CD14-positive monocyte (primary cell): ENCODE results near the gene ACER2. TPM values are rescaled to one million over a fixed set of nuclear protein-coding genes. Genes with fewer than 3 reads are reported as not detected.

Source experiments
- DNase-seq, 3 donors: peaks; one replicate each; pipeline ENCODE4 v3.0.0-alpha.2; 2011 to 2022
- H2AFZ ChIP-seq: 2 replicates; pipeline ENCODE4 v1.6.0; 2012; ENCODE audit warnings: mild to moderate bottlenecking, low read depth, low read length, inconsistent platforms; ENCODE audit not compliant: insufficient read depth, poor library complexity, severe bottlenecking
- H3K27ac ChIP-seq, 2 donors: 1 replicate in 1 of 2; 2 replicates in 1 of 2; pipeline ENCODE4 v1.5.1; 2012 to 2013; ENCODE audit warnings: low read length in 2 of 2, control low read depth in 1 of 2, inconsistent platforms in 1 of 2, low read depth in 1 of 2, mild to moderate bottlenecking in 1 of 2
- H3K27me3 ChIP-seq, 2 donors: one replicate each; pipeline versions ENCODE4 v1.6.0 to v1.6.1; 2011 to 2013; ENCODE audit warnings: low read length in 2 of 2; ENCODE audit not compliant: control insufficient read depth in 2 of 2, insufficient read depth in 2 of 2
- H3K36me3 ChIP-seq, 2 donors: replicated peaks in 1 of 2; 1 replicate in 1 of 2; 2 replicates in 1 of 2; pipeline versions ENCODE4 v1.5.1 to v1.6.1; 2012 to 2013; ENCODE audit warnings: low read length in 2 of 2, control low read depth in 1 of 2, inconsistent platforms in 1 of 2, mild to moderate bottlenecking in 1 of 2; ENCODE audit not compliant: insufficient read depth in 2 of 2, control insufficient read depth in 1 of 2
- H3K4me1 ChIP-seq, 2 donors: 1 replicate in 1 of 2; 2 replicates in 1 of 2; pipeline versions ENCODE4 v1.5.1 to v1.6.1; 2012 to 2013; ENCODE audit warnings: low read length in 2 of 2, control low read depth in 1 of 2, inconsistent platforms in 1 of 2, mild to moderate bottlenecking in 1 of 2, moderate library complexity in 1 of 2; ENCODE audit not compliant: insufficient read depth in 2 of 2, control insufficient read depth in 1 of 2
- H3K4me2 ChIP-seq: replicated peaks from 2 replicates; pipeline ENCODE3; 2012; ENCODE audit warnings: low read length, moderate library complexity, mild to moderate bottlenecking; ENCODE audit not compliant: poor library complexity, severe bottlenecking; ENCODE audit errors: extremely low read depth
- H3K4me3 ChIP-seq, 3 experiments: fragments of 200-600 bp in 1 of 3; sonication (generic) in 1 of 3; replicated peaks in 1 of 3; 1 replicate in 2 of 3; 2 replicates in 1 of 3; pipeline ENCODE4 v1.5.1; 2011 to 2013; ENCODE audit warnings: low read length in 3 of 3, mild to moderate bottlenecking in 3 of 3, control low read depth in 2 of 3, low read depth in 2 of 3, inconsistent platforms in 1 of 3, moderate library complexity in 1 of 3
- H3K79me2 ChIP-seq: 2 replicates; pipeline ENCODE4 v1.6.0; 2012; ENCODE audit warnings: mild to moderate bottlenecking, control low read depth, inconsistent platforms, low read length, moderate library complexity; ENCODE audit not compliant: insufficient read depth
- H3K9ac ChIP-seq: 2 replicates; pipeline ENCODE4 v1.6.0; 2017; ENCODE audit warnings: low read length, mild to moderate bottlenecking; ENCODE audit not compliant: insufficient read depth, poor library complexity, severe bottlenecking
- H3K9me3 ChIP-seq, 2 donors: replicated peaks in 1 of 2; 1 replicate in 1 of 2; 2 replicates in 1 of 2; pipeline versions ENCODE4 v1.5.1 to v1.6.1; 2012 to 2013; ENCODE audit warnings: low read length in 2 of 2, control low read depth in 1 of 2; ENCODE audit not compliant: control insufficient read depth in 1 of 2, insufficient read depth in 1 of 2
- H4K20me1 ChIP-seq: 2 replicates; pipeline ENCODE4 v1.6.0; 2012; ENCODE audit warnings: mild to moderate bottlenecking, low read length, control low read depth, moderate library complexity; ENCODE audit not compliant: insufficient read depth
- H3K27ac Mint-ChIP-seq, 7 donors: one replicate each; pipeline ENCODE4 v1.8.0; 2020; ENCODE audit warnings: mild to moderate bottlenecking in 7 of 7, mixed read lengths in 7 of 7, moderate library complexity in 6 of 7, inconsistent platforms in 2 of 7
- H3K27me3 Mint-ChIP-seq, 3 donors: one replicate each; pipeline ENCODE4 v1.8.0; 2021 to 2022; ENCODE audit warnings: low read depth in 3 of 3, mild to moderate bottlenecking in 3 of 3, mixed read lengths in 3 of 3, moderate library complexity in 3 of 3, inconsistent platforms in 1 of 3
- H3K36me3 Mint-ChIP-seq, 2 donors: one replicate each; pipeline ENCODE4 v1.8.0; 2020; ENCODE audit warnings: mixed read lengths in 2 of 2, inconsistent platforms in 1 of 2, mild to moderate bottlenecking in 1 of 2
- H3K4me1 Mint-ChIP-seq: one replicate; pipeline ENCODE4 v1.8.0; 2020; ENCODE audit warnings: mild to moderate bottlenecking, mixed read lengths
- H3K4me3 Mint-ChIP-seq, 2 donors: one replicate each; pipeline ENCODE4 v1.8.0; 2020; ENCODE audit warnings: mild to moderate bottlenecking in 2 of 2, mixed read lengths in 2 of 2, moderate library complexity in 1 of 2
- H3K9me3 Mint-ChIP-seq, 7 donors: one replicate each; pipeline ENCODE4 v1.8.0; 2020 to 2022; ENCODE audit warnings: mixed read lengths in 7 of 7, mild to moderate bottlenecking in 6 of 7, moderate library complexity in 6 of 7, inconsistent platforms in 2 of 7
- CTCF ChIP-seq: fragments of 200-600 bp; IDR thresholded peaks from one replicate; pipeline ENCODE4 v1.8.0; 2022; ENCODE audit warnings: antibody characterized with exemption, mild to moderate bottlenecking
- WGBS: methylation state at CpG from one replicate; pipeline ENCODE4 v1.1.5; 2013; ENCODE audit warnings: missing lambda C conversion rate; ENCODE audit not compliant: insufficient coverage; 5-methylcytosine and 5-hydroxymethylcytosine counted together
- intact Hi-C, 2 donors: fragments of 100-400 bp; cut with micrococcal nuclease; formaldehyde crosslinking; loops; one replicate each; pipeline versions ENCODE4 v1.15.0 to v1.15.1; 2023
- polyA plus RNA-seq, 3 donors: library from polyadenylated mRNA; depleted of rRNA in 1 of 3; unstranded in 2 of 3; stranded (reverse) in 1 of 3; fragments of 300-500 nt in 2 of 3; fragments of >200 nt in 1 of 3; fragmentation: Illumina TruSeq in 2 of 3; gene quantifications; 1 replicate in 2 of 3; 2 replicates in 1 of 3; pipeline ENCODE4 v1.2.3, GENCODE V29; 2012 to 2021

The ACER2 gene
- polyA plus RNA-seq, 3 donors: 0.17 to 0.21 TPM; not detected in 1

- Mint-ChIP-seq H3K4me1 (peaks cover 8% of the 10 kb centered on the region), H3K9me3 (no peaks in the 10 kb centered on the region), H3K36me3 (no peaks in the 10 kb centered on the region), H3K27ac (no peak overlapping the region), H3K27me3 (peaks cover 0 to 8% (median 2%) of the 10 kb centered on the region in 3 donors), H3K4me3 (no peak overlapping the region)
- Histone ChIP-seq H3K4me2 (no peak overlapping the region), H3K9ac (no peak overlapping the region), H2AFZ (no peak overlapping the region), H3K4me1 (peaks cover 6% of the 10 kb centered on the region in 2 donors), H3K4me3 (no peak overlapping the region), H3K9me3 (no peaks in the 10 kb centered on the region), H3K79me2 (no peaks in the 10 kb centered on the region), H3K27me3 (no peaks in the 10 kb centered on the region), H3K36me3 (no peaks in the 10 kb centered on the region), H4K20me1 (no peaks in the 10 kb centered on the region), H3K27ac (no peak overlapping the region)
- TF ChIP-seq CTCF: no peak
- intact Hi-C loops: no loop called here
- no CpG with 5 or more reads among the region's 2 CpGs for WGBS
- no peak for DNase-seq
These were observed 79.9 kb downstream of the ACER2 start for GRCh38 chr9:19488721-19489120.

DNA sequence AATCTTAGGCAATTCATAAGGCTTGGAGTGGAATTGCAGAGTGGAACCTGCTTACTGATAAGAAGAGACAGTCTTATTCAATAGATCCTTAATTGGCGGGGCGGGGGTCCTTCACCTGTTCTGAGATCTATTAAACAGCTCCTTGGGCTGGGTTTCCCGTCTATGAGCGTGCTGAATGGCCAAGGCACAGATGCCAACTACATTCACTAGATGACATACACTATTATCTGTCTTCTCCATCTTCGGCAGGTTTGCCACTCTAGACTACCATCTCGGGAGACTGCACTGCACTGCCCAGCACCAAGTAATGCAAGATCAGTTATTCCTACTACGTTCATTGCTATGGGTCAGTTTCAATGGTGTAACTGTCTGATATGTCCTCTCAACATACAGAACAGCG, 81.5 kb downstream of the ACER2 start:
- Histone ChIP-seq H4K20me1 (no peaks in the 10 kb centered on the region), H3K4me1 (peaks cover 6% of the 10 kb centered on the region in 2 donors), H3K9me3 (no peaks in the 10 kb centered on the region), H3K79me2 (no peaks in the 10 kb centered on the region), H3K9ac (no peak overlapping the region), H3K27me3 (no peaks in the 10 kb centered on the region), H2AFZ (no peak overlapping the region), H3K4me2 (no peak overlapping the region), H3K27ac (no peak overlapping the region), H3K4me3 (no peak overlapping the region), H3K36me3 (no peaks in the 10 kb centered on the region)
- no peak for DNase-seq
- whole genome bisulfite sequencing: 98% methylated on average over 5 of the region's 8 CpGs
- Mint-ChIP-seq H3K27ac (no peak overlapping the region), H3K36me3 (no peaks in the 10 kb centered on the region), H3K9me3 (no peaks in the 10 kb centered on the region), H3K4me3 (no peak overlapping the region), H3K4me1 (peaks cover 8% of the 10 kb centered on the region), H3K27me3 (peaks cover 0 to 10% (median 2%) of the 10 kb centered on the region in 3 donors)
- intact Hi-C loops: no loop called here
- no peak for TF ChIP-seq CTCF
